Activated CD8-positive, alpha-beta memory T cell treated with anti-CD3 and anti-CD28 coated beads for 48 hours (primary cell): ENCODE data around the gene EMILIN3.

Experiments used
- DNase-seq, 3 experiments: peaks; one replicate each; pipeline ENCODE4 v3.0.0-alpha.2; 2020; ENCODE audit warnings: low read depth in 2 of 3, low spot score in 2 of 3

Gene EMILIN3

DNA sequence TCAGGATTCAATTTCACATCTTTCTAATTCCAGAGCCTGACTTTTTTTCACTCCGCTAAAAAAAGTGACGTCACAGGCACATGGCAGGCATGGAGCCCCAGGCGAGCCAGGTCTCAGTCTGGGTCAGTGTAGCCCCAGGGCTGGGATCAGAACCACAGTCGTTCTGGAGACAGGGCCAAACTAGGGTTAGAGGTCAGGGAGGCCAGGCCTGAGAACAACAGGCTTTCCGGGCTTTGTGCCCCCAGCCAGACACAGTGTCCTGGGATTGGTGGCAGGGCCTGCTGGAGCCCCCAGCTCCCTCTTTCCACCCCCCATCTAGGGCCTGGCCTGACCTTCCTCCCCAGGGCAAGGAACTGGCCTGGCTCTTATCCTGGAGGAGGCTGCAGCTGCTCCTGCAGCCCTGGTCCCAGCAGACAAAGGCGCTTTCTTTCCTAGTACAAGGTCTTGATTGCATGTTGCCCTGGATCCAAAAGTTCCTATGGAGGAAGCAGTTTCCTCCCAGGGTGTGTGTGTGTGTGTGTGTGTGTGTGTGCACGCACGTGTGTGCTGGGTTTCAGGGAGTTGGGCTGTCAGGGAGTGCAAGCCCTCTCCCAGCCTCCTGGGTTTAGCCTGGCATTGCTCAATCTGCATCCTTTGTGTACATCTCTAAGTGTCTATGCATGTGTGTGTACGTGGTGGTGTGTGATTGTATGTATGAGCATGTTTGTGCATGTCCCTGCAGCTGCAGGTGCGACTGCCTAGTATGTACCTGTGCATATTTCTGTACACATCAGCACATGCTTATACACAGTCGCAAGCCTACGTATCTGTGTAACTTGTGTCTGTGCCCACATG lies 26.5 kb upstream of the EMILIN3 start:
- DNase-seq = no peak

GRCh38 chr20:41392295-41392694 lies 25.7 kb upstream of the EMILIN3 start:
- DNase-seq = no peak

DNA sequence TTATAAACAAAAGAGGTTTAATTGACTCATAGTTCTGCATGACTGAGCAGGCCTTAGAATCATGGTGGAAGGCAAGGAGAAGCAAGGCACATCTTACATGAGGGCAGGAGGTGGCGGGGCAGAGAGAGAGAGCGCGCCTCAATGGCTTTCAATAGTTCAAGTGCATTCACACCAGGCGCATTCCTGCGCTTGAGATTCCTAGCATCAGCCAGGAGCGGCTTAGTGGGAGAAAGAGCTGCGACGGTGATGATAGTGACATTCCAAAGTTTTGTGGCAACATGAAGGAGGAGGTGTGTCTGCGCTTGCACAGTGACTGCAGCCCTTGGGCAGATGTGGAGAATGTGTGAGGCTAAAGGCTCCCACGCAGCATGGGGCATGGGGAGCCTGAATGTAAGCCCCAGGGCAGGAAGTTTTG lies 25.0 kb upstream of the EMILIN3 start:
- no peak for DNase-seq

DNA sequence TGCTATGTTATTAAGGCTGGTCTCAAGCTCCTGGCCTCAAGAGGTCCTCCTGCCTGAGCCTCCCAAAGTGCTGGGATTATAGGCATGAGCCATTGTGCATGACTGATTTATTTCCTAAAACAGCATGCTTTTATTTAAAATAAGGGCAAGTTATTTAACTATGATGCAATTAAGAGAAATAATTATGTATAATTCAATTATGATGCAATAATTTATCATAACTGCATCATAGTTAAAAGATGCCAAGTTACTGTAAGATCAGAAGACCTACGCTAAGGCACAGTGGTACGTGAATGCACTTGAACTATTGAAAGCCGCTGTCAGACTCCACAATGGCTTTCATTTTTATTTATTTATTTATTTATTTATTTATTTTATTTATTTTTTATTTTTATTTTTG lies 24.3 kb upstream of the EMILIN3 start:
- no peak for DNase-seq

DNA sequence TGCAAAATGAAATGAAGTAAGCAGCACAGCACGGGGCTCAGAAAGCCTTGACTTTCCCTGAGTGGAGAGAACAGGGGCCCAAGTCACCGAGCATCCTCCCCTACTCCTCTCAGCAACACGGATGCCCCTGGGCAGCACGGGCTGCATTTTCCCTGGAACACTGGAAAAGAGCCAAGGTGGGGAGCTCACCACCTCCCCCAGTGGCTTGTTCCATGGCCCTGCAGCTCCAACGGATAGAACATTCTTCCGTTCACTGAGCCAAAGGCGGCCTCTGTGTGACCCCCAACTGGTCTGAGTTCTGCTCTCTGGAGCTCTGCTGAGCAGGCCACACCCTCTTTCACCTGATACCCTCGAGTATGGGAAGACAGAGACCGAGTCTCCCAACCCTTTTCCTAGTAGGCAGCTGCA lies 20.8 kb upstream of the EMILIN3 start:
- no peak for DNase-seq

- no peak for DNase-seq
These were observed 20.1 kb upstream of the EMILIN3 start for GRCh38 chr20:41386502-41387427.

DNA sequence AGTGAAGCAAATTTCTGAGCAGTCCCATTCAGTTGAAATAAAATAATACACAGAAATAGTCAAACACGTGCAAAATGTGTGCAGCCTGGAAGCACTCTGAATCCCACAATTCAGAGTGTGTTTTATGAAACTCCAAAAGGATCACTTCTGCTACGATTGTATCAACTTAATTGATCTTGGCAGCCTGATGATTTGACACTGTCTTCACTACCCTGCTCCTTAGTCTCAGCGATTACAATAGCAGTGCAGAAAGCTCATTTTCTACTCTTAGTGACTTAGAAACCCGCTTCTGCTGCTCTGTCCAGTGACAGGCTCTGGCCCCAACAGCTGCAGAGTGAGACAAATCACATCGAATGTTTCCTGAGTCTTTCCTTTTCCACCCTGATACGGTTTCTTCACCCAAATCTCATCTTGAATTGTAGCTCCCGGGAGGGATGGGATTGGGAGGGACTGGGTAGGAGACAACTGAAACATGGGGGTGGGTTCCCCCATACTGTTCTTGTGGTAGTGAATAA lies 16.2 kb upstream of the EMILIN3 start:
- no peak for DNase-seq

- DNase-seq = no peak
These were observed 14.1 kb upstream of the EMILIN3 start for GRCh38 chr20:41380551-41381193.

- DNase-seq = no peak
These were observed 12.9 kb upstream of the EMILIN3 start for GRCh38 chr20:41379551-41379950.

DNA sequence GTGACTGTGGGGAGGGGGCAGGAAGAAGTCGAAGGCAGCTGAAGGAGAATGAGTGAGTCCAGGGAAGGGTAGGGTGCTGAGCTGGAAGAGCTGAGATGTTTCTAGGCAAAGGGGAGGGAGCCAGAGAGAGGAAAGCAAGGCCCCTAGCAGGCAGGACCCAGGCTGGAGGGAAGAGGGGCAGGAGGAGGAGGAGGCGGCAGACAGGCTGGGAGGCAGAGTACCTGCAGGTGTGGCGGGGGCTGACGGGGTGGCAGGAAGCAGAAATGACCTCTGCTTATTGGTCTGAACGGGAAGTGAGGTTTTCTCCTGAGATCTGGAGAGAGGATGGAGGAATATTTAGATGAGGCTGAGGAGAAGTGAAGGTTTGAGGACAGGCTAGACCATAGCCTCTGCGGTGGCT lies 10.7 kb upstream of the EMILIN3 start:
- DNase-seq = no peak

DNA sequence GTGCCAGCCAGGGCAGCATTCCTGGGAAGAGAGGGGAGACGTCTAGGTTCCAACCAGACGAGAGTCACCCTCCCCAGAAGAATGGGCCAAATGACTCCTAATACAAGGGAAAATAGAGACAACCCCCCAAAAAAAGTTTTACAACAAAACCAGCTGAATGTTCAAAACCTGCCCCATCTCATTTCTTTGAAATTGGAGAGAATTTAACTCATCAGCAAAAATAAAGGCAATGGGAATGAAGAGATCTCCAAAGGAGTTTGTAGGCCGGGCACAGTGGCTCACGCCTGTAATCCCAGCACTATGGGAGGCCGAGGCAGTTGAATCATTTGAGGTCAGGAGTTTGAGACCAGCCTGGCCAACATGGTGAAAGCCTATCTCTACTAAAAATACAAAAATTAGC lies 9.7 kb upstream of the EMILIN3 start:
- no peak for DNase-seq

- no peak for DNase-seq
These were observed 9.2 kb upstream of the EMILIN3 start for GRCh38 chr20:41375846-41376245.

DNA sequence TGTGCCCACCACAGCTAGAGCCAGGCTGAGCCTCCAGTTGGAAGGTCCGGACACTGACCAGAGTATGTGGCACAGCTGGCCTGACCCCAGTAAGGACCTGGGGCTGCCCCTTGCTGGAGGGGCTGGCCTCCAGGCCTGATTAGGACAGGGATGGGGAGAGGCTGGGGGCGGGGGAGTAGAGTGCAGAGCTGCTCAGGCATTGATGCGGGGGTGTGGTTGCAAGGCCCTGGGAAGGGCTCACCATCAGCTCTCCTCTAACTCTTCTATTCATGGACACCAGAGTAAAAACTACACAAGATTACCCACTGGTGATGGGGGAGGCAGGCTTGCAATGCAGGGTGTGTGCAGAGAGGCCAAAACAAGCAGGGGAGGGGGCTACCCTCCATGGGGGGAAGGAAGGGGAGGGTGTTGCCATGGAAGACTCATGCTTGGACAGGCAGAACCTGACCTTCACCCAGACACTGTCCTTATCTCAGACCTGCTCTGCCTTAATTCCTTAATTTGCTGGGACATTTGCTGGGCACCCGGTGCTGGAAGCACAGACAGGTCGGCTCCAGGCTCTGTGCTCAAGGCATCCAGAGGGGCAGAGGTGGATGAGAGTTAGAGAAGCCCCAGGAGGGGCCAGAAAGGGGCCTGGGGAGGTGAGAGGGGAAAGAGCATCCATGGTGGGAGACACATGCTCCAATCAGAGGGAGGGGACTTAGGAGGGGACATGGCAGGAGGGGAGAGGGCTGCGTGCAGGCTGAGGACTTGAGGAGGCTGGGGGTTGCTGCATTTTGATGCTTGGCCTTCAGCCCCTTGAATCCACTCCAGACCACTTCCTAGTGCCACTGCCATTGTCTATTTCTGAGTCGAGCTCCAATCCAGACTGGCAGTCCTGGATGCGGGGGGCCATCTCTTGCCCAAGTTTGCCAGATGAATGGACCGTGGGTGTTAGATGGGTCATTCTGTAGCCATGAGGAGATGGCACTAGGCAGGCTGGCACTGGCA lies 7.6 kb upstream of the EMILIN3 start:
- DNase-seq = no peak

DNA sequence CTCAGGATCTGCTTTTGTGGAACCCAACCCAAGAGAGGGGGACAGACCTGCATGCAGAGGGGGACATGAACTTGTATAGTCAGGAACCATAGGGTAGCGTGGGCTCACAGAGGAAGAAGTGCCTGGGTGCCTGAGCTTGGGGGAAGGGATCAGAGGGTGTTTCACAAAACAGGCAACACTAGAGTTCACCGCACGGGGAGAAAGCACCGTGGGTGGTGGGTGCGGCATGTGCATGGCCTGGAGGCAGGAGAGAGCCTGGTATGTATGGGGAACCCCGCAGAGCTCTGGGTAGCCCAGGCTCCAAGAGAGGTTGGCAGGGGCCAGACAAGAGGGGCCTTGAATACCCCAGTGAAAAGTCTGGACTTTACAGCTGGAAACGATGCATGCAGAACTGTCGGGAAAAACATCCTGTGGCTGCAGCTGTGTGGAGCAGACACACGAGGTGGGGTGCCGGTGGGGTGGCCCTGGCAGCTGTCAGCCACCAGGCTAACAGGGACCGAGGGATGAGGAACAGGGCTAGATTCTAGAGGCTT lies 6.7 kb upstream of the EMILIN3 start:
- no peak for DNase-seq

- no peak for DNase-seq
These were observed 4.8 kb upstream of the EMILIN3 start for GRCh38 chr20:41371371-41371770.

DNA sequence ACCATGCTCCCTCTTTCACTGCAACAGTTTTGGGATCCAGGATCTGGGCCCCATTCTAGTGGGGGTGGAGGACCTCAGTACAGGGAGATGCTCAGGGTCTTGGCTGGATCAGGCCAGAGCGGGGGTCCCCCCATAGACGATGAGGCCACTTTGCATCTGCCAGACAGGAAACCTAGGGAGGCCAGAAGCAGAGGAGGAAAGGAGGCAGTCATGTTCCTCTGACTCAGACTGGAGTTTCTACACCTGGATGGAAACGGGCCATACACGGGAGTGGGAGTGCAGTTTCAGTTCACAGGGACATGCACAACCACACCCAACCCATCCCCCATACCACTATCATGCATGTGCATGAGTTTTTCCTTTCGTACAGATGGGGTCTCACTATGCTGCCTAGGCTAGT lies 3.6 kb upstream of the EMILIN3 start:
- DNase-seq = no peak

DNA sequence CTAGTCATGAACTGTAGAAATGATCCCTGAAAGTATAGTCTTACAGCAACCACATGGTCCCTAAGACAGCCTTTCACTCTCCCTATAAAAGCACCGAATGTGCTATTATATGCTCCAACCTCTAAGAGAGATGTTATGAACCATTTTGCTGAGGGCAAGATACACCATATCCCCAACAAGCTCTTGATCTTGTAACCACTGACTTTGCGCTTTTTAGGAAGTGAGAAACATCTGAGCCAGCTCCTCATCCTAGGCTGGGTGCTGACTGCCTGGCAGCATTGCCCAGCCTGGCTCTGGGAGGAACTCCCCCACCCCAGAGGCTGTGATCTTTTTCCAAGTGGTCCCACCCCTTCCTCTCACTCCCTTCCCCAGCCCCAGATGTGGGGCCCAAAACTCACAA lies 3.1 kb upstream of the EMILIN3 start:
- DNase-seq = no peak

DNA sequence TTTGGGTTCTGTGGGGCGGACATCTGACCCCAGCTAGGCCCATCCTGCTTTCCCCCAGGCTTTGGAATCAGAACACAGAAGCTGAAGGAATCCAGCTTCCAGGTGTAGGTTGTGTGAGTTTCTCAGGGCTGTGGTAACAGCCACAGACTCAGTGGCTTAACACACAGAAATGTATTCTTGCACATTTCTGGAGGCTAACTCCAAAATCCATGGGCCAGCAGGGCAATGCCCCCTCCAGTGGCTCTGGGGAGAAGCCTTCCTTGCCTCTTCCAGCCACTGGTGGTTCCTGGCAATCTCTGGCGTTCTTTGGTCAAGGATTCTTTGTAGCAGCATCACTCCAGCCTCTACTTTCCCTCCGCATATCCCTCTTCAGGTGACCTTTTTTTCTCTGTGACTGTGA lies 1.3 kb upstream of the EMILIN3 start:
- no peak for DNase-seq

DNA sequence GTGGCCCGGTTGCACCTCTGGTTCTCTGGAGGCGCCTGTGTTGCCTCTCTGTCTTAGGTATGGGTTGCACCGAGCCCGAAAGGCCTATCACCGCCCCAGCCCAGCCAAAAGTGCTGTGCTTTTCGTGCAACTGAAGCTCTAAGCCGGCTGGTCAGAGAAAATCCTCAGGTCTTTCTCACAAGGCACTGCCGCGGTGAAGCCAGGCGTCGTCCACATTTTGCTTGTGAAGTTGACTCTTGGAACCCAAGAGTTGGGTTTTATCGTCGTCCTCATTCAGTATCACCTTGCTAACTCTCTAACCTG lies 726 bp upstream of the EMILIN3 start:
- no peak for DNase-seq
